Testis (tissue), 3 donors: ENCODE data around the gene ZC3H10. TPM values are rescaled to one million over a fixed set of nuclear protein-coding genes. Genes with fewer than 3 reads are reported as not detected.

Source experiments
- DNase-seq: peaks from one replicate; pipeline ENCODE4 v3.0.0-alpha.2; 2019
- H3K27ac ChIP-seq, 2 donors: fragments of 200-600 bp; sonication (generic); one replicate each; pipeline ENCODE4 v1.5.1; 2019
- H3K27me3 ChIP-seq: fragments of 200-600 bp; sonication (generic); one replicate; pipeline ENCODE4 v1.5.1; 2019
- H3K36me3 ChIP-seq: fragments of 200-600 bp; sonication (generic); one replicate; pipeline ENCODE4 v1.5.1; 2017; ENCODE audit warnings: low read depth; ENCODE audit errors: missing control alignments
- H3K4me1 ChIP-seq: fragments of 200-600 bp; sonication (generic); one replicate; pipeline ENCODE4 v1.5.1; 2019
- H3K4me3 ChIP-seq, 2 donors: fragments of 200-600 bp; sonication (generic); one replicate each; pipeline ENCODE4 v1.5.1; 2017 to 2019
- H3K9me3 ChIP-seq: fragments of 200-600 bp; sonication (generic); one replicate; pipeline ENCODE4 v1.5.1; 2017
- CTCF ChIP-seq, 3 experiments: fragments of 450-650 bp in 2 of 3; fragments of 200-600 bp in 1 of 3; sonication (generic) in 1 of 3; IDR thresholded peaks; one replicate each; pipeline ENCODE4 v1.5.1; 2016 to 2019; ENCODE audit warnings: antibody characterized with exemption in 3 of 3, mild to moderate bottlenecking in 2 of 3, moderate library complexity in 1 of 3
- POLR2A ChIP-seq: fragments of 450-650 bp; IDR thresholded peaks from one replicate; pipeline ENCODE4 v1.6.1; 2017; ENCODE audit warnings: antibody characterized with exemption, mild to moderate bottlenecking, moderate library complexity
- WGBS, 2 donors: methylation state at CpG; one replicate each; pipeline ENCODE4 v1.1.5; 2018; 5-methylcytosine and 5-hydroxymethylcytosine counted together
- intact Hi-C: fragments of 100-400 bp; cut with DNase I; formaldehyde crosslinking; loops from one replicate; pipeline ENCODE4 v1.15.1; 2023; ENCODE audit warnings: low total_unique reads
- polyA plus RNA-seq: library from polyadenylated mRNA; stranded (reverse); fragments of 350-450 nt; fragmentation: Illumina TruSeq; extraction: RNeasy Lipid Tissue Mini Kit (QIAGEN cat#74804); gene quantifications from one replicate; pipeline ENCODE4 v1.2.3, GENCODE V29; 2014; ENCODE audit warnings: low read depth, low replicate concordance; ENCODE audit not compliant: insufficient read depth
- total RNA-seq, 2 donors: library from RNA; depleted of rRNA; stranded (reverse); fragments of >200 nt; gene quantifications; one replicate each; pipeline ENCODE4 v1.2.3, GENCODE V29; 2016

ZC3H10 gene
- total and polyA plus RNA-seq, 3 donors from 2014 or later, result 12.4 to 20.6 (median 16.2) TPM

- Histone ChIP-seq H3K4me3 (no peak overlapping the region), H3K27me3 (no peaks in the 10 kb centered on the region), H3K9me3 (no peaks in the 10 kb centered on the region), H3K4me1 (peaks cover 26% of the 10 kb centered on the region), H3K27ac (peak overlapping the region; percentile 71 to 93), H3K36me3 (no peaks in the 10 kb centered on the region)
- DNase-seq, result no peak
- intact Hi-C loops, result loop anchor here (5.0 kb wide), 1 partner anchor 36 kb away; no protein-coding TSS in a partner anchor
- WGBS, 2 donors, result 39 to 52% methylated on average over 3 of the region's 3 CpGs
- TF ChIP-seq POLR2A (no peak), CTCF (IDR thresholded peaks at IDR 0.05) (no peak)
Measured at GRCh38 chr12:56126732-56127239, 8.7 kb downstream of the ZC3H10 start.

GRCh38 chr12:56127485-56127887 is 9.4 kb downstream of the ZC3H10 start:
- 0% methylated on average over 8 of the region's 8 CpGs for WGBS, 2 donors
- no peak for DNase-seq
- Histone ChIP-seq H3K4me1 (peaks cover 26% of the 10 kb centered on the region), H3K4me3 (peak overlapping the region; percentile 77), H3K27ac (peak overlapping the region; percentile 71 to 93), H3K9me3 (no peaks in the 10 kb centered on the region), H3K27me3 (no peaks in the 10 kb centered on the region), H3K36me3 (no peaks in the 10 kb centered on the region)
- TF ChIP-seq CTCF (IDR thresholded peaks at IDR 0.05) (no peak), POLR2A (no peak)
- intact Hi-C loops, result loop anchor here (5.0 kb wide), 1 partner anchor 35 kb away; no protein-coding TSS in a partner anchor

GRCh38 chr12:56127888-56128669 is 10.0 kb downstream of the ZC3H10 start, which contains the start of gene ESYT1:
TSS of gene ESYT1 (plus strand) at chr12:56128267. CDS start at chr12:56128320, 53 bp downstream.
- H3K36me3 ChIP-seq, result no peaks in the 10 kb centered on the region
- intact Hi-C loops, result loop anchor here (5.0 kb wide), 1 partner anchor 34 kb away; no protein-coding TSS in a partner anchor
- H3K27me3 ChIP-seq, result no peaks in the 10 kb centered on the region
- peak; percentile 99 for DNase-seq
- TF ChIP-seq CTCF (IDR thresholded peaks at IDR 0.05) (no peak), POLR2A (peak; percentile 96)
- H3K27ac ChIP-seq, result peak within 1 kb of the TSS; percentile 80 to 93
- H3K4me1 ChIP-seq, result peaks cover 26% of the 10 kb centered on the region
- H3K9me3 ChIP-seq, result no peaks in the 10 kb centered on the region
- WGBS, 2 donors, result 0% methylated on average over 23 to 36 of the region's 49 CpGs
- peak within 1 kb of the TSS; percentile 77 for H3K4me3 ChIP-seq

- intact Hi-C loops, result loop anchor here (5.0 kb wide), 1 partner anchor 34 kb away; no protein-coding TSS in a partner anchor
Measured at GRCh38 chr12:56128670-56129205, 10.7 kb downstream of the ZC3H10 start.

More at GRCh38 chr12:56128670-56129205, 10.7 kb downstream of the ZC3H10 start:
- no peaks in the 10 kb centered on the region for H3K27me3 ChIP-seq
- no peaks in the 10 kb centered on the region for H3K9me3 ChIP-seq
- no peaks in the 10 kb centered on the region for H3K36me3 ChIP-seq
- TF ChIP-seq POLR2A (no peak), CTCF (IDR thresholded peaks at IDR 0.05) (no peak)
- H3K27ac ChIP-seq, result peak overlapping the region; percentile 80 to 88
- peaks cover 26% of the 10 kb centered on the region for H3K4me1 ChIP-seq
- WGBS, 2 donors, result 0 to 1% methylated on average over 17 to 20 of the region's 20 CpGs
- peak; percentile 36 for DNase-seq
- H3K4me3 ChIP-seq, result peak overlapping the region; percentile 77
